Smooth muscle cell (in vitro differentiated cells): ENCODE data around the gene PEAR1. TPM values are rescaled to one million over a fixed set of nuclear protein-coding genes. Genes with fewer than 3 reads are reported as not detected.

ENCODE experiments used
- DNase-seq: peaks from one replicate; lab custom pipeline; 2025; ENCODE audit not compliant: unreplicated experiment; lab: John Stamatoyannopoulos, UW
- H2AFZ ChIP-seq: fragments of 200-600 bp; sonication (generic); 2 replicates; pipeline ENCODE4 v1.6.0; 2016; ENCODE audit warnings: antibody characterized with exemption, low read depth, mild to moderate bottlenecking
- H3F3A ChIP-seq: fragments of 200-600 bp; sonication (generic); 2 replicates; pipeline ENCODE4 v1.6.0; 2017; ENCODE audit warnings: antibody characterized with exemption, low read depth
- H3K27ac ChIP-seq: fragments of 200-600 bp; sonication (generic); 2 replicates; pipeline ENCODE4 v1.5.1; 2016; ENCODE audit warnings: low read depth, mild to moderate bottlenecking
- H3K27me3 ChIP-seq: fragments of 200-600 bp; sonication (generic); 2 replicates; pipeline ENCODE4 v1.6.1; 2016; ENCODE audit warnings: low read depth, mild to moderate bottlenecking
- H3K36me3 ChIP-seq: fragments of 200-600 bp; sonication (generic); 2 replicates; pipeline ENCODE4 v1.5.1; 2016; ENCODE audit warnings: low read depth
- H3K4me1 ChIP-seq: fragments of 200-600 bp; sonication (generic); 2 replicates; pipeline ENCODE4 v1.5.1; 2016; ENCODE audit warnings: low read depth
- H3K4me2 ChIP-seq: fragments of 200-600 bp; sonication (generic); 2 replicates; pipeline ENCODE4 v1.6.0; 2016; ENCODE audit warnings: mild to moderate bottlenecking
- H3K4me3 ChIP-seq: fragments of 200-600 bp; sonication (generic); 2 replicates; pipeline ENCODE4 v1.5.1; 2016; ENCODE audit warnings: mild to moderate bottlenecking
- H3K79me2 ChIP-seq: fragments of 200-600 bp; sonication (generic); 2 replicates; pipeline ENCODE4 v1.6.0; 2016; ENCODE audit warnings: low read depth, mild to moderate bottlenecking
- H3K9ac ChIP-seq: fragments of 200-600 bp; sonication (generic); 2 replicates; pipeline ENCODE4 v1.6.0; 2016; ENCODE audit warnings: low read depth
- H3K9me3 ChIP-seq: fragments of 200-600 bp; sonication (generic); replicated peaks from 2 replicates; pipeline ENCODE4 v1.5.1; 2016; ENCODE audit warnings: low read depth
- H4K20me1 ChIP-seq: fragments of 200-600 bp; sonication (generic); 2 replicates; pipeline ENCODE4 v1.6.0; 2016; ENCODE audit warnings: low read depth
- WGBS: methylation state at CpG from one replicate; pipeline ENCODE4 v1.1.7; 2016; ENCODE audit warnings: low lambda C conversion rate; 5-methylcytosine and 5-hydroxymethylcytosine counted together
- polyA plus RNA-seq: library from polyadenylated mRNA; unstranded; fragments of >200 nt; fragmentation: Nextera tagmentation; extraction: Ambion mirVana; gene quantifications from 2 replicates; pipeline ENCODE4 v1.2.1, GENCODE V29; 2016
- total RNA-seq: library from RNA; depleted of rRNA; stranded (reverse); fragments of >200 nt; gene quantifications from 2 replicates; pipeline ENCODE4 v1.2.3, GENCODE V29; 2014
- TF ChIP-seq, protein P1 (sequence below): fragments of 200-600 bp; sonication (generic); IDR thresholded peaks from 2 replicates; pipeline ENCODE4 v1.5.1; 2017; ENCODE audit warnings: borderline replicate concordance, mild to moderate bottlenecking, antibody characterized with exemption; ENCODE audit not compliant: insufficient read depth, poor library complexity, severe bottlenecking

The PEAR1 gene
- total and polyA plus RNA-seq, 2 experiments from 2014 or later, result 2.3 to 3.7 TPM

DNA sequence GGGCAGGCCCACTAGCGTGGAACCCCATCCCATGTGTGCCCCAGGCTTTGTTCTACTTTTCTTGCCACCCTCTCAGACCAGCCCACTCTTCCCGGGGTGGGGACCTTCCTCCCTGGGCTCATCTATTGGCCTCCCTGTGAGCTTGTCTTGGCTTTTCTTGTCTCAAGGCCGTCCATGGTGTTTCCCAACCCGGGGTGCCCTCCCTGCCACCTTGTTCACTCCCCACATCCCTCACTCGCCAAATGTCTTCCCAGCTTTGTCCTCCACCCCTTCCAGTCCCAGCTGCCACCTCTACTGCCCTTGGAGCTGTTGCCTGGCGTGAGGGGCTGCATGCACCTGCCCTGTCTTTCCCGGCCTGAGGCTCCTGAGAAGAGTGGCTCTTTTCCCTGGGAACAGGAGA is 45.3 kb downstream of the PEAR1 start:
- Histone ChIP-seq H3K27ac (no peak overlapping the region), H3K4me2 (no peak overlapping the region)

DNA sequence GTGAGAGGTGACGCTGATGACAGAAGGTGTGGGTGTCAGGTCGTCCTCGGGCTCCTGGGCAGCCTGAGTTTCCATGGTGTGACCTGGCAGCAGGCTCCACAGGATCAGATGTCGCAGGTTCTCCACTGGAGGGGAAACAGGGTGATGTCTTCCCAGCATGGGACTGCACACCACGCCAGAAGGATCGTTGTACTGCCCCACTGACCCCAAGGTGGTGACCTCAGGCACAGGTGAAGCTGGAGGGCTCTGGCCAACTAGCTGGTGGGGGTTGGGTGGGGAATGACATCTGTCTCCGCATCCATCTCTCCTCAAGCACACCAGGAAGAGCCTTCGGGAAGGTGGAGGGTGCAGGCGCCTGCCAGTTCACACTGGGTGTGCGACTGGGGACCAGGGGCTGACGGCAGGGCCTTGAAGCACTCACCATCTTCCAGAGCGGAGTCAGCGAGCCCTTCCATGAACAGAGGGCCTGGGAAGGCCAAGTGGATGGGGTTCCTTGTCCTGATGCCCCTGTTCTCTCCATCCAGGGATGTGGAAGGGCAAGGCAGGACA is 46.3 kb downstream of the PEAR1 start:
- Histone ChIP-seq H2AFZ (no peak overlapping the region), H3F3A (no peaks in the 10 kb centered on the region), H3K27me3 (no peaks in the 10 kb centered on the region), H3K4me1 (no peaks in the 10 kb centered on the region), H3K36me3 (no peaks in the 10 kb centered on the region), H3K4me2 (no peak overlapping the region), H3K9ac (no peak overlapping the region), H3K79me2 (no peaks in the 10 kb centered on the region), H3K4me3 (no peak overlapping the region), H3K9me3 (no peaks in the 10 kb centered on the region), H4K20me1 (no peaks in the 10 kb centered on the region), H3K27ac (no peak overlapping the region)
- WGBS, result 98% methylated on average over 13 of the region's 13 CpGs
- DNase-seq, result no peak
- TF ChIP-seq, protein P1, sequence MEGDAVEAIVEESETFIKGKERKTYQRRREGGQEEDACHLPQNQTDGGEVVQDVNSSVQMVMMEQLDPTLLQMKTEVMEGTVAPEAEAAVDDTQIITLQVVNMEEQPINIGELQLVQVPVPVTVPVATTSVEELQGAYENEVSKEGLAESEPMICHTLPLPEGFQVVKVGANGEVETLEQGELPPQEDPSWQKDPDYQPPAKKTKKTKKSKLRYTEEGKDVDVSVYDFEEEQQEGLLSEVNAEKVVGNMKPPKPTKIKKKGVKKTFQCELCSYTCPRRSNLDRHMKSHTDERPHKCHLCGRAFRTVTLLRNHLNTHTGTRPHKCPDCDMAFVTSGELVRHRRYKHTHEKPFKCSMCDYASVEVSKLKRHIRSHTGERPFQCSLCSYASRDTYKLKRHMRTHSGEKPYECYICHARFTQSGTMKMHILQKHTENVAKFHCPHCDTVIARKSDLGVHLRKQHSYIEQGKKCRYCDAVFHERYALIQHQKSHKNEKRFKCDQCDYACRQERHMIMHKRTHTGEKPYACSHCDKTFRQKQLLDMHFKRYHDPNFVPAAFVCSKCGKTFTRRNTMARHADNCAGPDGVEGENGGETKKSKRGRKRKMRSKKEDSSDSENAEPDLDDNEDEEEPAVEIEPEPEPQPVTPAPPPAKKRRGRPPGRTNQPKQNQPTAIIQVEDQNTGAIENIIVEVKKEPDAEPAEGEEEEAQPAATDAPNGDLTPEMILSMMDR, result no peak

More for the DNA sequence above, 45.3 kb downstream of the PEAR1 start:
- no peak overlapping the region for H3K4me3 ChIP-seq
- no peaks in the 10 kb centered on the region for H3K79me2 ChIP-seq
- H4K20me1 ChIP-seq, result no peaks in the 10 kb centered on the region
- no peaks in the 10 kb centered on the region for H3F3A ChIP-seq
- H2AFZ ChIP-seq, result no peak overlapping the region
- TF ChIP-seq, protein P1, result no peak
- H3K27me3 ChIP-seq, result no peaks in the 10 kb centered on the region
- H3K4me1 ChIP-seq, result no peaks in the 10 kb centered on the region
- H3K36me3 ChIP-seq, result no peaks in the 10 kb centered on the region
- no peaks in the 10 kb centered on the region for H3K9me3 ChIP-seq
- no peak for DNase-seq
- no peak overlapping the region for H3K9ac ChIP-seq
- 96% methylated on average over 7 of the region's 7 CpGs for WGBS

DNA sequence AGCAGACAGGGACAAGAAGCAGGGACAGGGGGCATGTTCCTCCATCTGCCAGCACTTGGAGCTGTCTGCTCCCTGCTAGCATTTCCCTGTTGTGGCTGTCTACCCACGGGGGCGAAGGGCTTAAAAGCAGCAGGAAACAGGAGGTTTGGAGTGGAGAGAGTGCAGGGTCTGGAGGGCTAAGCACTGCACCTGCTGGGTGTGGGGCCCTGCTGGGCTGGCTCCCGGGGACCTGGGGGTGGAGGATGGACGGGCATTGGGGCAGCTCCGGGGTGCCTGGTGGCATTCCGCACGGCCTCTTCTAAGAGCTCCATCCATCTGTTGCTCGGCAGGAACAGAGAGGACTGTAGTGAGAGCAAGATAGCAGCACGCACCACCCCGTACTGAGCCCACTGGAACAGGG is 48.2 kb downstream of the PEAR1 start:
- no peak for DNase-seq
- Histone ChIP-seq H3K79me2 (no peaks in the 10 kb centered on the region), H3F3A (no peaks in the 10 kb centered on the region), H3K27ac (no peak overlapping the region), H3K4me3 (no peak overlapping the region), H3K4me1 (no peaks in the 10 kb centered on the region), H3K4me2 (no peak overlapping the region), H3K9me3 (no peaks in the 10 kb centered on the region), H3K36me3 (no peaks in the 10 kb centered on the region), H3K27me3 (no peaks in the 10 kb centered on the region), H2AFZ (no peak overlapping the region), H4K20me1 (no peaks in the 10 kb centered on the region), H3K9ac (no peak overlapping the region)
- WGBS, result over 99% methylated on average over 10 of the region's 10 CpGs
- TF ChIP-seq, protein P1, result no peak

GRCh38 chr1:156942176-156942575 is 48.7 kb downstream of the PEAR1 start:
- TF ChIP-seq, protein P1, result no peak
- no peak overlapping the region for H3K4me2 ChIP-seq
- H3K9ac ChIP-seq, result no peak overlapping the region
- H3K79me2 ChIP-seq, result no peaks in the 10 kb centered on the region
- no peak overlapping the region for H3K27ac ChIP-seq
- H3K4me3 ChIP-seq, result no peak overlapping the region
- no peak overlapping the region for H2AFZ ChIP-seq
- H3K9me3 ChIP-seq, result no peaks in the 10 kb centered on the region
- no peaks in the 10 kb centered on the region for H3K27me3 ChIP-seq
- no peaks in the 10 kb centered on the region for H4K20me1 ChIP-seq
- WGBS, result 93% methylated on average over 2 of the region's 3 CpGs
- no peak for DNase-seq
- H3K4me1 ChIP-seq, result no peaks in the 10 kb centered on the region
- no peaks in the 10 kb centered on the region for H3F3A ChIP-seq
- no peaks in the 10 kb centered on the region for H3K36me3 ChIP-seq
